GM19239 (cell line): ENCODE data around the gene CAMTA1.

Experiments used
- DNase-seq: peaks from one replicate; pipeline ENCODE4 v3.0.0; 2011; ENCODE audit warnings: low spot score; ENCODE audit not compliant: insufficient read length
- FAIRE-seq: peaks from 2 replicates; lab custom pipeline; 2011; peaks lifted over from hg19 to GRCh38; lab: Jason Lieb, UNC

CAMTA1 gene

GRCh38 chr1:7046891-7047290 is 261.6 kb downstream of the CAMTA1 start:
- DNase-seq (no peak), FAIRE-seq (no peak)

DNA sequence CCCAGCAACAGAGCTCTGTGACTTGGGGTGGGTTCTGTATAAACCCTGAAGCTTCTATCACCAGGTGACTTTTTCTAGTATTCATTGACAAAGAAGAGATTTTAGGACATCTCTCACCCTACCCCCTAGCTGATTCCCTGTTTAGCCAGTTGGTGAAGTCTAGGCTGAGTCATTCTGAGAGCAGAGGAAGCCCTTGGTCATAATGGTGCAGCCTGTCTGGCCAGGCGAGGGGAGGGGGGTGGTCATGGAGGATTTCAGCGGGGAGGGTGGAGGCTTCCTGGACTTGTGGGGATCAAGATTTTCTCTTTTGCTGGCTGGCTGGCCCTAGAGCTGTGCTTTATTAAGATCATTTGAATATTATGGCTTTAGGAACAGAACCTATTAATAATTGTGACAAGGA is 262.6 kb downstream of the CAMTA1 start:
- DNase-seq: no peak
- no peak for FAIRE-seq

DNA sequence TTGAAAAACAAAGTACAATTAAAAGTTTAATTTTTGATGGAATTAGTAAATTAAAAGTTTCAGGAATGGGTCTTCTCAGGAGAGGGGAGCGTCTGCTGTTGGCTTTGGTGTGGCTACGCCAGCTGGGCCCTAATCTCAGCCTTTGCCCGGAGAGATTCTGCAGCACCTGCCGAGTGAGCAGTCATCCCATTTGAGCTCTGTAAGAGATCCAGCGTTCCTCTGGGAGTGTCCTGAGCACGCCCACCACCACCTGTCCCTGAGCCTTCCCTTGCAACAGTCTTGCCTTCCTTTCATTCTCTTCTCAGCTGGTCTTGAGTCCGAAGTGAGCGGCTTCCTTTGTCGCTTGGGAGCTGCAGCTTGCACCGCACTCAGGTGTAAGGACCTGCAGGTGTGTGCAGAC is 263.1 kb downstream of the CAMTA1 start:
- FAIRE-seq (no peak), DNase-seq (no peak)

DNA sequence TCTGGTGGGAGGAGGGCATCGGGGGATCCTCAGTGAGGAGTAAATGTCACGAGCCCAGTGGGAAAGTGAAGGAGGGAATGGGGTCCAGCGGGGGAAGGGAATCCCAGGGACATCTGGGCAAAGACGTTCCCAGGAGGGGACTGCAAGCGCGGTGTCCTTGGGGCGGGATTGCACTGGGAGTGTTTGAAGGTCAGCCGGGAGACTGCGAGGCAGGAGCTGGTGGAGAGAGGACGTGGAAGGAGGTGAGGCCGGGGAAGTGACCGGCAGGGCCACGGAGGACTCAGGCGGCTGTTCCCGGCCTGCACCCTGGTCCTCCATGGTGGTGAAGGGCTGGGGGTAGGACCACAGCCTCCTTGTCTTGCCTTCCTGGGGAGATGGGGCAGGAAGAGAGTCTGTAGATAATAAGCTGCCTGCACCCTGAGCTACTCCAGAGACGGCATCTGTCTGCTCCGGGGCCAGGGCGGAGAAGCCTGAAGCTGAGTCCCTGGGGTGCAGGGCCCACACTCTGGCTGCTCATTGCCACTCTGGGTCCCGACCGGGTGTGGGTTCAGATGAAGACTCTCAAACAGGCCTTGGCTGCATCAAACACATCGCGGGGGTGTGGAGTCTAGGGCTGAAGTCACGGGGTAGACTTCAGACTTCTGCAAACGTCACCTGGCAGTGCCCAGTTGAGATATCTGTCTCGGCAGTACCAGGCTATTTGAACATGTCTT is 264.8 kb downstream of the CAMTA1 start:
- FAIRE-seq: no peak
- DNase-seq: no peak

DNA sequence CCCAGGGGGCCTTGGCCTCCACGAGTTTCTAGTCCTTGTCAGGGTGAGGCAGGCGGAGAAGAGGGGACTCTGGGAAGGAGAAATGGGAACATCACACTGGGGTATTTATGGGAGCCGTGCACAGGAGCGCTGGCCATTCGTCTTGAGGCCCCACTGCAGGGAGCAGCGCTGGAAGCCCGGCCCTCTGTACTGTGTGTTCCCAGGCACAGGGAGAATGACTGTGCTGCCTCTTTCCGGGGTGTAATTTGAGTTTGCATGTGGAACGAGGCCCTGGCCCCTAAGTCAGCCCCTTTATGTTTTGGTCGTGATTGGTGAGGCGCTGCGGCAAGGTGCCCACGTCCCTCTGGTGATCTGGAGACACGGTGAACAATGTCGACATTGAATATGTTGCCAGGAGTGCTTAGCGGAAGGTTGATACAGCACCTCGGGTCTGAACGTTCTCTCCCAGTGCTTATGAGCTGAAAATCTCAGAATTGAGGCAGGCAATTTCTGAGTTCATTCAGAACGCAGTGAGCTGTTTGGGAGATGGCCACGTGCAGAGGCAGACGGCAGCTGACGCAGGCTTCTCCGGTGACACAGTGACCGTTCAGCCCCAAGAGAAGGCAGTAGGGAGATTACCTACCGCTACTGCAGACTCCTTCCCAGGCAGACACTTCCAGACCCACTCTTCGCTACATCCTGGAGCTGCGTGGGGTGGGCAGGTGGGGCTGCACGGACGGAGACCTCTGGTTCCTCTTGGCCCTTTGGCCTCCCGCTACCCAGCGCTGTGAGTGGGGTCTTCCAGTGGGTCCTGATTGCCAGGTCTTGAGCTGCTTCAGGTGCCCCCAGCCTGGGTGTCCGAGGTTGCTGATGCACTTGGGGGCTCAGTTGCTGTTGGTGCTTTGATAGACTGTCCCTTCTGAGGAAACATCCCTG is 265.8 kb downstream of the CAMTA1 start:
- no peak for FAIRE-seq
- no peak for DNase-seq

GRCh38 chr1:7052701-7053100 is 267.4 kb downstream of the CAMTA1 start:
- FAIRE-seq (no peak), DNase-seq (no peak)

- no peak for DNase-seq
- no peak for FAIRE-seq
Observed at GRCh38 chr1:7060745-7061144, 275.5 kb downstream of the CAMTA1 start.

GRCh38 chr1:7062346-7063061 is 277.2 kb downstream of the CAMTA1 start:
- FAIRE-seq (no peak), DNase-seq (no peak)

DNA sequence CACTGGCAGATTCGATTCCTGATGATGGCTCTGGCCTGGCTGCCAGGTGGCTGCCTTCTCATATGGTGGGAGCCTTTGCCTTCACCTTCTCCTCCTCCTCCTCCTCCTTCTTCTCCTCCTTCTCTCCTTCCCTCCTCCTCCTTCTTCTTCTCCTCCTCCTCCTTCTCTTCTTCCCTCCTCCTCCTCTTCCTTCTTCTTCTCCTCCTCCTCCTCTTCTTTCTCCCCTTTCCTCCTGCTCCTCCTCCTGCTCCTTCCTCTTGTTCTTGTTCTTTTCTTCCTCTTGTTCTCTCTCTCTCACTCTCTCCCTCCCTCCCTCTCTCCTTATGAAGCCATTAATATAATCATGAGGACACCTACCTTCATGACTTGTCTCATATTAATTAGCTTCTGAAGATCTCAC is 278.7 kb downstream of the CAMTA1 start:
- no peak for FAIRE-seq

DNA sequence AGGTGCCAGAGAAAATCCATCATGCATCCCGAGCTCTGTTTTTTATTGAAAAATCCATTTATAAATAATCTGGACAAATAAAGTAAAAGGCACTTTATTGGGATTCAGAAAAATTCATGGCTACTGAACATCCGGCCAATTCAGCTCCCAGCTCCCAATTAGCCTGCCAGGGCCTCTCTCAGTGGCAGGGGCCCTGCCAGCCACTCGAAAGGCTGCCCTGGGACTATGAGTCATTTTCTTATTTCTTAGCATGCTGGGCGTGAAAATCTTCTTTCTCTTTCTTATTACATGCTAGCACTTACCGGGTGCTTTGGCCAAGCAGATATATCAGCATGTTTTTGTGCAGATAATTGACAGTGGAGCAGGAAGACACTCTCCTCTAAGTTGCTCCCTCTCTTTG is 283.3 kb downstream of the CAMTA1 start:
- DNase-seq (no peak), FAIRE-seq (no peak)

More for the DNA sequence above, 278.7 kb downstream of the CAMTA1 start:
- DNase-seq: no peak

- no peak for FAIRE-seq
- DNase-seq: no peak
Observed at GRCh38 chr1:7069931-7070330, 284.7 kb downstream of the CAMTA1 start.

DNA sequence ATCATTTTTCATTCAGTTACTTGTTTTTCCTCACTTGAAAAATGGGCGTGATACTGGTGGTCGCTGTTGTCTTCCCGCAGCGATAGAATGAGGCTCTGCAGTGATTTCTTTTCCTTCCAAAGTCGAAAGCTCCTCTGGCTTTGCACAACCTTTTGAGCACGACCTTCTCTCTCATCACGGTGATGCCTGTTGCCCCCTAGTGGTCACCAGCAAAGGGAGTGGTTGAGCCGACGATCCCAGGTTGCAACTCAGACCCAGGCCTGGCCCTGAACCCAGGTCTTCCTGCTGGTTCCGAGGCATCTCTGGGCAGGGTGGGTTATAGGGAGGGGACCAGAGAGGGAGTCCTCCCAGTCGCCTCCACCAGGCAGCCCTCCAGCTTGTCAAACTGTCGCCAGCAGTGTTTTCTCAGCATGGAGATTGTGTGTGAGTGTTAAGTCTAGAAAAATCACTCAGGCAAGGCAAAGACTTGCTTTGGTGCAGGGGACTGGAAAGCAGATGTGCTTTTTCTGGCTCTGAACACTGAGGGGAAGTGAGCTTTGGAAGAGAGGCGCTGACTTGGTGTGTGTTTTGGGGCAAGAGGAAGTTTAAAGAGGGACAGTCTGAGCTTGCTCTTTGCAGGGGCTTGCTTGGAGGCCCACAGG is 285.3 kb downstream of the CAMTA1 start:
- peak; percentile 74 for DNase-seq
- FAIRE-seq: peak; percentile 96

- DNase-seq (no peak), FAIRE-seq (no peak)
Observed at GRCh38 chr1:7076117-7076516, 290.9 kb downstream of the CAMTA1 start.

- DNase-seq (no peak), FAIRE-seq (no peak)
Observed at GRCh38 chr1:7076572-7076971, 291.3 kb downstream of the CAMTA1 start.

DNA sequence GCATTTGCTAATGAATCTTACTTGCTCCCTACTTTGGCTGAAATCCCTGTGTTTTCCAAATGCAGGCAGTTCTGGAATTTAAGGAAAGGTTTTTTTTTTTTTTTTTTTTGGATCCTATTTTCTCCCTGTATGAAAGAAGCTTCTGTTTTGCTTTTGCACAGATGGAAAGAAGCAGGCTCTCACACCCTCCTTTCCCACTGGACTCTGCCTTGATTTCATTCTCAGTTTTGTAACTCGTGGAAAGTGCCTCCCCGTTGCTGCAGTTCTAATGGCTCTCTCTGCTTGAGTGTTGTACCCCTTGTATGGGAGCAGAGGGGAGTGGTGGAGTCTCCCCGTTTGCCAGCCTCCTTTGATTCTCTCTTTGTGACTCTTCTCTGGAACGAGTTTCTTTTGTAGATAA is 291.9 kb downstream of the CAMTA1 start:
- no peak for DNase-seq
- FAIRE-seq: no peak

GRCh38 chr1:7077970-7078369 is 292.7 kb downstream of the CAMTA1 start:
- DNase-seq (no peak), FAIRE-seq (no peak)

- FAIRE-seq (no peak), DNase-seq (no peak)
Observed at GRCh38 chr1:7079637-7080036, 294.4 kb downstream of the CAMTA1 start.

- DNase-seq (no peak), FAIRE-seq (no peak)
Observed at GRCh38 chr1:7084232-7084894, 299.1 kb downstream of the CAMTA1 start.

DNA sequence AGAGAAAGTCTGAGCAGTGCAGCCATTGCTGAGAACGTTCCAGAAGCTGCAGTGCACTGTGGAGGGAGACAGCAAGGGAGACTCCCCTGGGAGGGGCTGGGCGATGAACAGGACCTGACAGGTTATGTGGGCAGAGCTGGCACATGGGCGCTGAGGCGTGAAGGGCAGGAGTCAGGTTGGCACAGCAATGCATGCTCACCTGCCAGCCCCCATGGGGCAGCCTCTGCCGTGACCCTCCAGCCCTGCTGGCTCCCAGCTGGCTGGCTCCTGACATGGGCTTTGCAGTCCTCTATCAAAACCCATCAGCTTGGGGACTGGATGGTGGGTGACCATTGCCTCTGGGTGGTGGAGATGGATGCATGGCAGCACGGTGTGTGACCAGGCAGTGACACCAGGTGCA is 300.3 kb downstream of the CAMTA1 start:
- DNase-seq (no peak), FAIRE-seq (no peak)

DNA sequence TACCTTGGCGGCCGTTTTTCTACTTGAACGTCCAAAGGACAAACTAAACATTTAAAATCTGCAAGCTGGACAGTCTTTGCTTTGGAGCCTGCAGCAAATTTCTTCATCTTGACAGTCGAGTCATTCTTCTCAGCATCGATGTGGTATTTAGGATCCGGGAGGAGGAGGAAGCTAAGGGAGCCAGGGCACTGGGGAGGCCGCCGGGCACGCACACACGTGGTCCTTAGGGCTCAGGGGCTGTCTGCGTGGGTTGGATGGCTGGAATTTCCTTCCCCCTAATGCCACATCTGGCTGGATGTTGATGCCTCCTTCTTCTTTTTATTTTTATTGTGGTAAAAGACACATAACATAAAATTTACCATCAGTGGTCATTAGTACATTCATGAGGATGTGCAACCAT is 300.9 kb downstream of the CAMTA1 start:
- FAIRE-seq (no peak), DNase-seq (no peak)
